K562 (cell line): ENCODE results near the gene EMILIN1. TPM values are rescaled to one million over a fixed set of nuclear protein-coding genes. Genes with fewer than 3 reads are reported as not detected.

ENCODE experiments used
- ATAC-seq: fragments of 200-7000 bp; cut with Tn5 transposase; 3 replicates; pipeline ENCODE4 v1.9.1; 2020; ENCODE audit warnings: moderate library complexity
- BruUV-seq: library from RNA; stranded (reverse); fragments of 400-500 nt; replicated peaks from 2 replicates; lab custom pipeline; 2021; lab: Mats Ljungman, UMichigan
- CTCF ChIA-PET: fragments of 300-600 bp; formaldehyde crosslinking; extraction: SDS; loops from one replicate; lab custom pipeline; 2021; ENCODE audit warnings: low intra/inter-chr PET ratio; lab: Yijun Ruan, JAX
- POLR2A ChIA-PET: fragments of 300-600, 350-650 bp; sonication (Branson Sonifier 250); formaldehyde crosslinking; extraction: SDS; loops from one replicate; lab custom pipeline; 2021; ENCODE audit warnings: antibody characterized with exemption, inconsistent platforms; lab: Yijun Ruan, JAX
- DNase-seq, 4 experiments: peaks; one replicate each; pipeline versions ENCODE4 v3.0.0 to v3.0.0-alpha.2; 2011 to 2018; ENCODE audit warnings: low spot score in 3 of 4, mixed read lengths in 3 of 4; ENCODE audit errors: extremely low read depth in 1 of 4
- FAIRE-seq: peaks from 2 replicates; lab custom pipeline; 2011; peaks lifted over from hg19 to GRCh38; lab: Jason Lieb, UNC
- H2AFZ ChIP-seq: 2 replicates; pipeline ENCODE4 v1.6.0; 2011; ENCODE audit warnings: low read depth, low read length, control low read depth, inconsistent platforms
- H3K27ac ChIP-seq: fragments of 200-600 bp; 3 replicates; pipeline ENCODE4 v1.8.0; 2011; ENCODE audit warnings: low read depth, mild to moderate bottlenecking, control low read depth, inconsistent platforms, low read length, moderate library complexity, mixed read lengths; ENCODE audit errors: extremely low read depth
- H3K27me3 ChIP-seq, 2 experiments: fragments of 300-600 bp in 1 of 2; 2 replicates in 1 of 2; 3 replicates in 1 of 2; pipeline versions ENCODE4 v1.6.0 to v1.8.0; 2011; ENCODE audit warnings: inconsistent platforms in 2 of 2, low read length in 2 of 2, mild to moderate bottlenecking in 1 of 2, mixed read lengths in 1 of 2, moderate library complexity in 1 of 2; ENCODE audit not compliant: control insufficient read depth in 2 of 2, insufficient read depth in 2 of 2
- H3K36me3 ChIP-seq: fragments of 300-600 bp; 3 replicates; pipeline ENCODE4 v1.8.0; 2011; ENCODE audit warnings: mild to moderate bottlenecking, low read length, inconsistent platforms; ENCODE audit not compliant: control insufficient read depth, insufficient read depth
- H3K4me1 ChIP-seq, 2 experiments: fragments of 200-600 bp in 1 of 2; replicated peaks in 1 of 2; 2 replicates in 1 of 2; 3 replicates in 1 of 2; pipeline versions ENCODE4 v1.5.1 to v1.8.0; 2011; ENCODE audit warnings: inconsistent platforms in 2 of 2, low read length in 2 of 2, mild to moderate bottlenecking in 1 of 2, mixed read lengths in 1 of 2, moderate library complexity in 1 of 2; ENCODE audit not compliant: control insufficient read depth in 2 of 2, insufficient read depth in 2 of 2
- H3K4me2 ChIP-seq: 2 replicates; pipeline ENCODE4 v1.6.1; 2011; ENCODE audit warnings: low read length, control low read depth, inconsistent platforms, mixed read lengths; ENCODE audit not compliant: insufficient read depth
- H3K4me3 ChIP-seq: fragments of 200-600 bp; sonication (generic), shearing (Covaris generic); 2 replicates; pipeline ENCODE4 v1.5.1; 2016; ENCODE audit warnings: control low read depth, inconsistent platforms
- H3K79me2 ChIP-seq: fragments of 200-600 bp; 3 replicates; pipeline ENCODE4 v1.8.0; 2011; ENCODE audit warnings: low read length, inconsistent platforms; ENCODE audit not compliant: control insufficient read depth, insufficient read depth
- H3K9ac ChIP-seq, 2 experiments: 2 replicates each; pipeline versions ENCODE4 v1.6.0 to v1.6.1; 2011; ENCODE audit warnings: low read depth in 2 of 2, low read length in 2 of 2, control low read depth in 1 of 2, inconsistent platforms in 1 of 2, mild to moderate bottlenecking in 1 of 2, mixed read lengths in 1 of 2; ENCODE audit not compliant: insufficient read depth in 1 of 2
- H3K9me1 ChIP-seq: one replicate; pipeline ENCODE4 v1.6.0; 2011; ENCODE audit warnings: inconsistent platforms, mild to moderate bottlenecking, low read length, moderate library complexity; ENCODE audit not compliant: control insufficient read depth, insufficient read depth
- H3K9me3 ChIP-seq: replicated peaks from 2 replicates; pipeline ENCODE4 v1.5.1; 2011; ENCODE audit warnings: low read depth, low read length, inconsistent platforms; ENCODE audit not compliant: control insufficient read depth, insufficient read depth
- H4K20me1 ChIP-seq: replicated peaks from 2 replicates; pipeline ENCODE4 v1.6.1; 2011; ENCODE audit warnings: low read length, inconsistent platforms, mixed read lengths; ENCODE audit not compliant: control insufficient read depth, insufficient read depth
- ARID1B ChIP-seq: fragments of 450-650 bp; IDR thresholded peaks from 2 replicates; pipeline ENCODE4 v1.6.1; 2016; ENCODE audit warnings: antibody characterized with exemption, mild to moderate bottlenecking, inconsistent platforms
- CBFA2T3 ChIP-seq: fragments of 450-650 bp; IDR thresholded peaks from 2 replicates; pipeline ENCODE4 v1.6.1; 2017
- CBX3 ChIP-seq, 2 experiments: IDR thresholded peaks; 1 replicate in 1 of 2; 2 replicates in 1 of 2; pipeline ENCODE4 v1.6.1; 2012; ENCODE audit warnings: inconsistent platforms in 2 of 2, low read length in 2 of 2, borderline replicate concordance in 1 of 2, control low read depth in 1 of 2
- CTBP1 ChIP-seq: fragments of 450-650 bp; IDR thresholded peaks from 2 replicates; pipeline ENCODE4 v1.6.1; 2016; ENCODE audit warnings: borderline replicate concordance
- ERF ChIP-seq: fragments of 450-650 bp; formaldehyde crosslinking; IDR thresholded peaks from 2 replicates; pipeline ENCODE4 v1.4.0; 2020; ENCODE audit warnings: mild to moderate bottlenecking, mixed read lengths
- HBP1 ChIP-seq: fragments of 450-650 bp; formaldehyde crosslinking; IDR thresholded peaks from 2 replicates; pipeline ENCODE4 v1.4.0; 2022; ENCODE audit warnings: missing genetic modification characterization
- HMBOX1 ChIP-seq: sonication (generic); IDR thresholded peaks from 2 replicates; pipeline ENCODE4 v1.6.1; 2016
- MAFG ChIP-seq: fragments of 450-650 bp; conservative IDR thresholded peaks from 2 replicates; pipeline ENCODE4 v1.6.1; 2016; ENCODE audit warnings: missing genetic modification characterization, missing compliant biosample characterization
- MCM2 ChIP-seq: fragments of 450-650 bp; IDR thresholded peaks from 2 replicates; pipeline ENCODE4 v1.6.1; 2017; ENCODE audit warnings: low read depth, mild to moderate bottlenecking
- MEIS2 ChIP-seq: fragments of 450-650 bp; IDR thresholded peaks from 2 replicates; pipeline ENCODE4 v1.6.1; 2014; ENCODE audit warnings: mild to moderate bottlenecking; ENCODE audit not compliant: partially characterized antibody
- PHB ChIP-seq: fragments of 250-450 bp; sonication (Bioruptor Pico); IDR thresholded peaks from 2 replicates; pipeline ENCODE4 v1.5.0; 2021
- RBM15 ChIP-seq: fragments of 200-400 bp; formaldehyde crosslinking; IDR thresholded peaks from 2 replicates; pipeline ENCODE4 v1.6.1; 2018; ENCODE audit warnings: mild to moderate bottlenecking, low read length, moderate library complexity; ENCODE audit not compliant: insufficient read depth
- RBM22 ChIP-seq: fragments of 200-400 bp; formaldehyde crosslinking; IDR thresholded peaks from 2 replicates; pipeline ENCODE4 v1.6.1; 2018; ENCODE audit warnings: low read length, low read depth; ENCODE audit not compliant: poor library complexity, severe bottlenecking
- SRSF1 ChIP-seq: fragments of 200-400 bp; formaldehyde crosslinking; IDR thresholded peaks from 2 replicates; pipeline ENCODE4 v1.6.1; 2017; ENCODE audit warnings: mild to moderate bottlenecking, low read depth, low read length, moderate library complexity
- SRSF7 ChIP-seq: fragments of 200-400 bp; formaldehyde crosslinking; optimal IDR thresholded peaks from 2 replicates; pipeline ENCODE3; 2017; ENCODE audit warnings: mild to moderate bottlenecking, low read depth, low read length
- TCF7 ChIP-seq: sonication (generic); IDR thresholded peaks from 2 replicates; pipeline ENCODE4 v1.6.1; 2016; ENCODE audit warnings: antibody characterized with exemption, borderline replicate concordance
- ZBTB34 ChIP-seq: fragments of 250-450 bp; sonication (Bioruptor Pico); IDR thresholded peaks from 2 replicates; pipeline ENCODE4 v1.8.0; 2021; ENCODE audit warnings: mild to moderate bottlenecking, moderate library complexity
- WGBS: fragments of 100-300 bp; shearing (Covaris generic); methylation state at CpG from one replicate; pipeline ENCODE4 v1.1.6; 2016; ENCODE audit warnings: low coverage, mixed read lengths; ENCODE audit not compliant: insufficient coverage; ENCODE audit errors: missing lambda C conversion rate; 5-methylcytosine and 5-hydroxymethylcytosine counted together
- in situ Hi-C: fragments of 300-500 bp; cut with MboI; formaldehyde crosslinking; loops from 4 replicates; pipeline ENCODE4 v1.15.0; 2018; ENCODE audit warnings: inconsistent platforms, mixed read lengths
- intact Hi-C: fragments of 100-400 bp; cut with micrococcal nuclease; formaldehyde crosslinking; loops from 2 replicates; pipeline ENCODE4 v1.14.2; 2022
- polyA plus RNA-seq, 8 experiments: library from polyadenylated mRNA; depleted of rRNA in 4 of 8; stranded (reverse) in 5 of 8; unstranded in 3 of 8; fragments of >200 nt; fragmentation: Nextera tagmentation in 2 of 8; fragmentation: Illumina TruSeq in 1 of 8; extraction: Ambion mirVana in 2 of 8; extraction: Trizol in 1 of 8; gene quantifications; 2 replicates each; pipeline versions ENCODE4 v1.2.1 to v1.2.3, GENCODE V29; 2011 to 2014; ENCODE audit warnings: inconsistent platforms in 1 of 8, missing spikeins in 1 of 8
- total RNA-seq, 7 experiments: library from RNA; depleted of rRNA in 6 of 7; stranded (reverse); fragments of >200 nt in 6 of 7; fragmentation: Illumina TruSeq in 2 of 7; extraction: Trizol in 2 of 7; gene quantifications; 2 replicates each; pipeline versions ENCODE4 v1.2.1 to v1.2.3, GENCODE V29; 2011 to 2021; ENCODE audit warnings: low replicate concordance in 1 of 7
- TF ChIP-seq, protein P1 (sequence below): fragments of 450-650 bp; IDR thresholded peaks from 2 replicates; pipeline ENCODE4 v1.6.1; 2017; ENCODE audit warnings: antibody characterized with exemption

Gene EMILIN1
- total and polyA plus RNA-seq, 9 of the 15 experiments (the other 6 are each of a cell fraction or from before 2014, with no cell fraction given), result 0.04 to 2.7 (median 0.54) TPM; not detected in 2

DNA sequence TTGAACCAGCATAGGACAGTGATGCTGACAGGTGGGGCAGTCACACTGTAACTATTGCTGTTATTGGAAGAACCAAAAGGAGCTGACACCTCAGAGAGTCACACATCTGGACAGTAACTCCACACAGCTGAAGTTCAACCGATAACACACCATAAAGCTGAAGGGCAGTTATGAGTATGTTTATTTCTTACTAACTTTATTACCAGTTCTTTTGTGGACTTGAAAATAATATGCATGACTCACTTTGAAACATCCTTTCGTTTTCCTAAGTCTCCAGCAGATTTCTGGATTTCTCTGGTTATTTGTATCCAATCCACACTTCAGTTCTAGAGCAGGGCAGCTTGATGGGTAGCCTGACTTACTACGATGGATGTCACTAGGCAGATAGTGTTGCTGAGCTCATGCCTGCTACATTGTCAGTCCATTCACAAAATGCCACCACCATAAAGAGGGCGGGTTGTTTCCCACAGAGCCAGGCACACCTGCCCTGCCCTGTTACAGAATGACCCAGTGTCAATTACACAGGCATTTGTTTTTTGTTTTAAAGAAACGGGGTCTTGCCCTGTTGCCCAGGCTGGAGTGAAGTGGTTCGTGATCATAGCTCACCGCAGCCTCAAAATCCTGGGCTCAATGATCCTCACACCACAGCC lies 35.3 kb upstream of the EMILIN1 start:
- no peaks in the 10 kb centered on the region for H3K79me2 ChIP-seq
- H3K9me1 ChIP-seq, result peaks cover 3% of the 10 kb centered on the region
- H2AFZ ChIP-seq, result no peak overlapping the region
- CTCF ChIA-PET, result no interaction called here
- in situ Hi-C loops, result no loop called here
- no peak overlapping the region for H3K4me3 ChIP-seq
- H3K9ac ChIP-seq, result peak overlapping the region in 1 of 2 experiments; percentile 35; a peak in 1 of 4 replicates
- FAIRE-seq (no peak), ATAC-seq (peak; percentile 44), DNase-seq (peak in 1 of 4 experiments; percentile 24)
- no peak overlapping the region for H3K27ac ChIP-seq
- H3K4me2 ChIP-seq, result no peak overlapping the region
- no TSS peak for BruUV-seq
- peaks cover 55% of the 10 kb centered on the region; the same call in 2 of the 3 replicates for H3K36me3 ChIP-seq
- POLR2A ChIA-PET, result interaction anchor here (0.6 to 7.9 kb wide), 10 partner anchors 9 to 295 kb away, joined by 3 to 54 read pairs (median 4); partner anchors contain the start of gene TMEM214
- no peaks in the 10 kb centered on the region for H4K20me1 ChIP-seq
- H3K4me1 ChIP-seq, result no peaks in the 10 kb centered on the region
- no peaks in the 10 kb centered on the region for H3K27me3 ChIP-seq
- H3K9me3 ChIP-seq, result no peaks in the 10 kb centered on the region
- intact Hi-C loops, result no loop called here
- 74% methylated on average over 7 of the region's 7 CpGs for WGBS
- no peak for TF ChIP-seq CTBP1
- TF ChIP-seq MEIS2, result no peak
- TF ChIP-seq PHB (CRISPR knock-in tag), result no peak
- TF ChIP-seq, protein P1, sequence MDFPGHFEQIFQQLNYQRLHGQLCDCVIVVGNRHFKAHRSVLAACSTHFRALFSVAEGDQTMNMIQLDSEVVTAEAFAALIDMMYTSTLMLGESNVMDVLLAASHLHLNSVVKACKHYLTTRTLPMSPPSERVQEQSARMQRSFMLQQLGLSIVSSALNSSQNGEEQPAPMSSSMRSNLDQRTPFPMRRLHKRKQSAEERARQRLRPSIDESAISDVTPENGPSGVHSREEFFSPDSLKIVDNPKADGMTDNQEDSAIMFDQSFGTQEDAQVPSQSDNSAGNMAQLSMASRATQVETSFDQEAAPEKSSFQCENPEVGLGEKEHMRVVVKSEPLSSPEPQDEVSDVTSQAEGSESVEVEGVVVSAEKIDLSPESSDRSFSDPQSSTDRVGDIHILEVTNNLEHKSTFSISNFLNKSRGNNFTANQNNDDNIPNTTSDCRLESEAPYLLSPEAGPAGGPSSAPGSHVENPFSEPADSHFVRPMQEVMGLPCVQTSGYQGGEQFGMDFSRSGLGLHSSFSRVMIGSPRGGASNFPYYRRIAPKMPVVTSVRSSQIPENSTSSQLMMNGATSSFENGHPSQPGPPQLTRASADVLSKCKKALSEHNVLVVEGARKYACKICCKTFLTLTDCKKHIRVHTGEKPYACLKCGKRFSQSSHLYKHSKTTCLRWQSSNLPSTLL, result no peak
- TF ChIP-seq CBX3 (IDR thresholded peaks at IDR 0.05; ENCODE audit: borderline replicate concordance in 1 of 2, low read length in 2 of 2), result no peak
- peak; percentile 5 for TF ChIP-seq RBM22
- peak; percentile 55 for TF ChIP-seq CBFA2T3
- no peak for TF ChIP-seq ZBTB34 (CRISPR knock-in tag)
- no peak for TF ChIP-seq TCF7
- no peak for TF ChIP-seq ERF (CRISPR knock-in tag)
- TF ChIP-seq RBM15, result no peak
- TF ChIP-seq MCM2, result no peak
- peak; percentile 20; the same call in 1 of the 2 replicates for TF ChIP-seq ARID1B
- 0 out of 2 replicates have a peak, but pooled peaks have one; percentile 34 for TF ChIP-seq HMBOX1
- no peak for TF ChIP-seq HBP1 (CRISPR knock-in tag)
- TF ChIP-seq SRSF1, result no peak
- no peak for TF ChIP-seq MAFG (tag)
- TF ChIP-seq SRSF7, result no peak
